Measurements from ENCODE around the gene NENF. TPM values are rescaled to one million over a fixed set of nuclear protein-coding genes. Genes with fewer than 3 reads are reported as not detected.
"Not testable (repeated sequence)": the region's sequence is repeated elsewhere in the genome, so short reads cannot be mapped to it uniquely, and the experiment has no call there.

The NENF gene
- total RNA-seq: 38.0 TPM

DNA sequence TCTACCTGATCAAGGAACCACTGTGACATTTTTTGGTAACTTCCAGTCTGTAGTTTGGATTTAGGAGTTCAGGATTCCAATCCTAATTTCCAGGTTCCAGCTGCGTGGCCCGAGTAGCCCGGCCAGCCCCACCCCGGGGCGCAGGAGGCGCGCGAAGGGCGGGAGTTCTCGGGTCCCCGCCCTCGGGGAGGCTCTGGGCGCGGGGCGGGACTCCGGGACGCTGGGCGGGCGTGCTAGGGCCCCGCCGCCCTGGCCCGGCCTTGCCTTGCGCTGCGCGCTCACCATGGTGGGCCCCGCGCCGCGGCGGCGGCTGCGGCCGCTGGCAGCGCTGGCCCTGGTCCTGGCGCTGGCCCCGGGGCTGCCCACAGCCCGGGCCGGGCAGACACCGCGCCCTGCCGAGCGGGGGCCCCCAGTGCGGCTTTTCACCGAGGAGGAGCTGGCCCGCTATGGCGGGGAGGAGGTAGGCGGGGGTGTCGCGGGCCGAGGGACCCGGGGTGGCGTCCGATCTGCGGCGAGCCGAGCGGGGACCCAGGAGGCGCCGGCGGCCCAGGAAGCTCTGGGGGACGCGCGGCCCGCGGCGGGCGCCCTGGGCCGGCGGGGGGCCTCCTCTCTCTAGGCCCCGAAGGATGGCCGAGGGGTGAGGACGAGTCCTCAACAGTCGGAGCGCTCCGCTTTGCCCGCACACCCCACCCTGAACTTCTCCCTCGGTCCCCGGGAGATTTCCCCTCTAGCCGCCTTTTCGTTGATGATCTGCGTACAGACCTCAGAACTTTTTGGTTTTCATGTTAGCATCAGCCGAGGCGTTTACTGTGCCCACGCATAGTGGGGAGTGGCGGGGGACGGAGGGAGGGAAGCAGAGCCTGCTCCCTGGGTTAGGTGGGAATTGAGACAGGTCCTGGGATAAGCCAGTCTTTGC lies at the start of gene NENF:
TSS of gene NENF (plus strand) at position 260 of the 916 bp plus-strand sequence. CDS start at position 284, 24 bp downstream.
- DNase-seq (ENCODE audit: low read depth in 2 of 3, low spot score in 2 of 3): peak; percentile 44 to 79 (median 78)

- no peak for DNase-seq (ENCODE audit: low read depth in 2 of 3, low spot score in 2 of 3)
Measured at GRCh38 chr1:212386029-212386428, 46.7 kb upstream of the NENF start.

GRCh38 chr1:212388985-212389716 lies 43.6 kb upstream of the NENF start:
- no peak for DNase-seq (ENCODE audit: low read depth in 2 of 3, low spot score in 2 of 3)

GRCh38 chr1:212395678-212396437 lies 36.9 kb upstream of the NENF start:
- not testable (repeated sequence) for DNase-seq (ENCODE audit: low read depth in 2 of 3, low spot score in 2 of 3)

DNA sequence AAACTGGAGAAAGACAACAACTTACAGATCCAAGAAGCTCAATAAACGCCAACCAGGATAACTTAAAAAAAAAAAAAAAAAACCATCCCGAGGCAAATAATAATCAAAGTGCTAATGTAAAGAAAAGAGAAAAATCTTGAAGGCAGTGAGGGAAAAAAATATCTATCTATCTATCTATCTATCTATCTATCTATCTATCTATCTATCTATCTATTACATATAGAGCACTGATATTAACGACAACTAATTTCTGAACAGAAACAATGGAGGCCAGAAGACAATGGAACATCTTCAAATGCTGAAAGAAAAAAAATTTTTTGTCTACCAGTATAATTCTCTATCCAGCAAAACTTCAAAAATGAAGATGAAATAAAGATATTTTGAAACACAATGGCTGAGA lies 36.1 kb upstream of the NENF start:
- peak in 1 of 3 donors; percentile 42 for DNase-seq (ENCODE audit: low read depth in 2 of 3, low spot score in 2 of 3)

GRCh38 chr1:212397171-212397570 lies 35.5 kb upstream of the NENF start:
- no peak for DNase-seq (ENCODE audit: low read depth in 2 of 3, low spot score in 2 of 3)

- no peak for DNase-seq (ENCODE audit: low read depth in 2 of 3, low spot score in 2 of 3)
Measured at GRCh38 chr1:212401042-212401441, 31.7 kb upstream of the NENF start.

DNA sequence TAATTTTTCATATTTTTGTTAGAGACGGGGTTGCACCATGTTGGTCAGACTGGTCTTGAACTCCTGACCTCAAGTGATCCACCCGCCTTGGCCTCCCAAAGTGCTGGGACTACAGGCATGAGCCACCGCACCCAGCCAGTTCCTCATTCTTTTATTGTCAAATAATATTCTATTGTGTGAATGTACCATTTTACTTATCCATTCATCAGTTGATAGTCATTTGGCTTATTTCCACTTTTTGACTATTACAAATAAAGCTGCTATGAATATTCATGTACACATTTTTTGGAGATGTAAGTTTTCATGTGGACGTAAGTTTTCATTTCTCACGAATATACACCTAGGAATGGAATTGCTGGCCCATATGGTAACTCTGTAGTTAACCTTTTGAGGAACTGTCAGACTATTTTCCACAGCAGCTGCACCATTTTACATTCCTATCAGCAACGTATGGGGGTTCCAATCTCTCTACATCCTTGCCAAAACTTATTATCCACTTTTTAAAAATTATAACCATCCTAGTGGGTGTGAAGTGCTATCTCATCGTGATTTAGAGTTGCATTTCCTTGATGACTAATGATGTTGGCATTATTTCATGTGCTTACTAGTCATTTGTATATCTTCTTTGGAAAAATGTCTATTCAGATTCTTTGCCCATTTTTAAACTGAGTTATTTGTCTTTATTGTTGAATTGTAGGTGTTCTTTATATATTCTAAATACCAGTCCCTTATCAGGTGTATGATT lies 30.7 kb upstream of the NENF start:
- DNase-seq (ENCODE audit: low read depth in 2 of 3, low spot score in 2 of 3): no peak

DNA sequence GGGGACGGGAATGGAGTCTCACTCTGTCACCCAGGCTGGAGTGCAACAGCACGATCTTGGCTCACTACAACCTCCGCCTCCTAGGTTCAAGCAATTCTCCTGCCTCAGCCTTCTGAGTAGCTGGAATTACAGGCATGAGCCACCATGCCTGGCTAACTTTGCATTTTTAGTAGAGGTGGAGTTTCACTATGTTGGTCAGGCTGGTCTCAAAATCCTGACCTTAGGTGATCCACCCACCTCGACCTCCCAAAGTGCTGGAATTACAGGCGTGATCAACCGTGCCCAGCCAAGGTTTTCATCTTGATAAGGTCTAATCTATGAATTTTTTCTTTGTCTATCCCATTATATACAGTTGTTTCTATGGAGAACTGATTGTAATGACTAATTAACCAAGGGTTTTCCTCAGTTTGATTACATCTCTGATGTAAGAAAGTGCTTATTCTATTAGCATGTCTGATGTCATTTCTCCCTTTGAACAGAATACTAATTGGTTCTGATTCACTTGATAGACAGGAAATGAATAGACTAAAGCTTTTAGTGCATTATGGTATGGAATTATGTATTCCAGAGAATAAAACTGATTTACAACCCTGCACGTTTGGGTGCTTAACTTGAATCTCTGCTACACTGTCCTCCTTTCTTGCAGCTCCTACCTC lies 29.9 kb upstream of the NENF start:
- DNase-seq (ENCODE audit: low read depth in 2 of 3, low spot score in 2 of 3): no peak

DNA sequence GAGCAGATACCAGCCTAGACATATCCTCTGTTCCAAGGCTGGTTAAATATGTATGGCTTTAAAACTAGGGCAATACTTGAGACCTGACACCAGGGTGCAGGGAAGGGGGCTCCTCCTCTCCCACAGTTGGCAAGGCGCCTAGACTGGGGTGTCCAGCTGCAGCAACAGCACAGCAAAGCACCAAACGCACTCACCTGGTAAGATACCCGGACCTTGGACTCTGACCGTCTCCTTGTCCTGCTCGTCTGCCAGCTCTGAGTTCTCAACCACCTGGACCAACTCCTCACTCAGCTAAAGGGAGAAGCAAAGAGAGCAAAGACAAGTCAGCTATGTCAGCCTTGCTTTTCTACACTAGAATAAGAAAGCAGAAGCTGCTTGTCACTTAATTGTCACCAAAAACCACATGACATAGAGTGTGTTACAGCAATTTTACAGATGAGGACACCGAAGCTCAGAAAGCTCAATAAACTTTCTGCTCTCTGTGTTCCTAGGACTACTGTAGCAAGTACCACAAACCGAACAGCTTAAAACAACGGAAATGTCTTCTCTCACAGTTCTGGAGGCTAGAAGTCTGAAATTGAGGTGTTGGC lies 22.4 kb upstream of the NENF start:
- no peak for DNase-seq (ENCODE audit: low read depth in 2 of 3, low spot score in 2 of 3)

GRCh38 chr1:212412374-212412773 lies 20.3 kb upstream of the NENF start:
- DNase-seq (ENCODE audit: low read depth in 2 of 3, low spot score in 2 of 3): no peak

GRCh38 chr1:212413902-212414327 lies 18.8 kb upstream of the NENF start:
- peak in 2 of 3 donors; percentile 9 to 33 for DNase-seq (ENCODE audit: low read depth in 2 of 3, low spot score in 2 of 3)

DNA sequence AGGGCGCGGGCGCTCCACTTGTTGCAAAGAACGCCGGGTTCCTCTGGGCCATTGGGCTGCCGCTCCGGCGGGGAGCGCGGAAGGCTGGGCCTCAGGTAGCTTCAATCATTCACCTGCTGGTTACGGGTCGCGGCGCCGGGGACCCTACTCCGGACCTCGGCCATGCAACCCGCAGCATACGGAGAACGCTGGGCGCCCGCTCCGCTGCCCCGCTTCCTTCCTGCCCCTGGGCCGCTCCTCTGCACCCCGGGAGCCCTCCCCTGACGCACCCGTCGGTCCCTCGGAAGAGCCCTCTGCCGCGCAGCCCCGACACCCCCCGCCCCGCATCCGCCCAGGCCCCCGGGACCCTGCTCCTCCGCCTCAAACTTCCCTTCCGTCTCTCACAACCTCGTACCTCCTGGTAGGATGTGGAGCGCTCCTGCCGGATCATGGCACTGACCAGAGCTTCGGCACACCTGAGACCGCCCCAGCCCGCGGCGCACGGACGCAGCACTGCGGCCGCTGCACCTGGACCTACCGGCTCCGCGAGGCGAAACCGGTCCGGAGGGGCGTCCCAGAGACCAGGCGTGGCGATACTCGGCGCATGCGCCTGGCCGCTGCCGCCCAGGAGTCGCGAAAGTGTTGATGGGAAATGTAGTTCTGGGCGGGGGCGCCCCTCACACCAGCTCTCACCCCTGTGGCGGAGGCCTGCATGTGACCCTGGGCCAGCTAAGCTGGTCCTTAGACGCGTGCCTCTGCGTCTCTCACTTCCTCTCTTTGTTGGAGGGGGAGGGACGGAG lies 18.2 kb upstream of the NENF start, which contains the start of gene PACC1:
TSS of gene PACC1 (minus strand) at position 559 of the 779 bp plus-strand sequence. CDS start at position 430, 129 bp downstream.
- DNase-seq (ENCODE audit: low read depth in 2 of 3, low spot score in 2 of 3): peak; percentile 73 to 99 (median 98)

- peak in 2 of 3 donors; percentile 43 to 75 for DNase-seq (ENCODE audit: low read depth in 2 of 3, low spot score in 2 of 3)
Measured at GRCh38 chr1:212415107-212415841, 17.4 kb upstream of the NENF start.

- DNase-seq (ENCODE audit: low read depth in 2 of 3, low spot score in 2 of 3): no peak
Measured at GRCh38 chr1:212421165-212421564, 11.6 kb upstream of the NENF start.

DNA sequence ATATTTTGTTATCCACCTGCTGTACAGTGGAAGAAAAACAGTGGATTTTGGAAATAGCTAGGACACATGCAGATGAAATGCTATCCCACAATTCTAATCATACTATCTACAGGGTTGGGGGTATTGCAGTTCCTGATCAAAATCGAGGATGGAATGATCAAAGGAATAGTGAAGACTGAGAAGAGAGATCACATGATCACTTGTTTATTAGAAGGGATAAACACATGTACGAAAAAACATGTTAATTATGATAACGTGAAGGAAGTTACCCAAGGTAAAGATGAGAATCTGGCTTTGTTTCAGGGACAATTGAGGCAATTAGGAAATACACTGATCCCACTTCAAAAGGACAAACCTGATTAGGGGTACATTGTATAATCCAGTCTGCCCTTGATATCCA lies 8.8 kb upstream of the NENF start:
- DNase-seq (ENCODE audit: low read depth in 2 of 3, low spot score in 2 of 3): no peak

DNA sequence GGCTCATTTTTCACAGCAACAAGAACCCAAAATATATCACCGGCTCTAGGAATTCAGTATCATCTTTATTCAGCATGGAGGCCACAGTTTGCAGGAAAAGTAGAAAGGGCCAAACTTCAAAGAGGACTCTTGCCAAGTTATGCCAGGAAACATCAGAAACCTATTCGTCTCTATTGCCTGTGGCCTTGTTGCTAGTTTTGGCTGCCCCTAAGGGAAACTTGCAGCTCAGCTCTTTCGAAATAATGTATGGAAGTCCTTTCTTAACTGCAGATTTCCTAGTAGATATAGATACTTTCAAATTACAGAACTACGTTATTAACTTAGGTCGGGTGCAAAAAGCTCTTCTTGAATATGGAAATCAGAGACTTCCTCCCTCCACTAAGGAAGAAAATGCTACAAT lies 4.2 kb upstream of the NENF start:
- no peak for DNase-seq (ENCODE audit: low read depth in 2 of 3, low spot score in 2 of 3)

GRCh38 chr1:212430416-212430815 lies 2.3 kb upstream of the NENF start:
- DNase-seq (ENCODE audit: low read depth in 2 of 3, low spot score in 2 of 3): no peak
